Measurements from ENCODE around the gene UBE2S. TPM values are rescaled to one million over a fixed set of nuclear protein-coding genes. Genes with fewer than 3 reads are reported as not detected.
A peak's percentile ranks its signal among the peaks of the same experiment; 100 is the strongest.

The UBE2S gene
- total RNA-seq, 1 donor from 2014 or later = 38.2 TPM

- H3K4me3 ChIP-seq (ENCODE audit: low read depth, low read length) = no peak within 1 kb of the TSS
- FAIRE-seq (no peak), DNase-seq (ENCODE audit: low read depth) (no peak)
- no peaks in the 10 kb centered on the region for H3K36me3 ChIP-seq (ENCODE audit: control insufficient read depth, insufficient read depth, low read length)
- peaks cover 5% of the 10 kb centered on the region for H3K27me3 ChIP-seq (ENCODE audit: control insufficient read depth, insufficient read depth, low read length)
- no peak for TF ChIP-seq CTCF (IDR thresholded peaks at IDR 0.05; ENCODE audit: insufficient read depth, low read length, severe bottlenecking)
Measured at GRCh38 chr19:55376241-55376933, 31.2 kb downstream of the UBE2S start, which contains the start of gene TMEM190. TSS of gene TMEM190 (plus strand) at chr19:55376826. CDS start at chr19:55376854, 28 bp downstream.

GRCh38 chr19:55373993-55374757, 33.4 kb downstream of the UBE2S start:
- peaks cover 5% of the 10 kb centered on the region for H3K27me3 ChIP-seq (ENCODE audit: control insufficient read depth, insufficient read depth, low read length)
- FAIRE-seq = no peak

GRCh38 chr19:55373306-55373992, 34.1 kb downstream of the UBE2S start:
- DNase-seq (ENCODE audit: low read depth) (no peak), FAIRE-seq (no peak)
- Histone ChIP-seq H3K36me3 (ENCODE audit: control insufficient read depth, insufficient read depth, low read length) (no peaks in the 10 kb centered on the region), H3K27me3 (ENCODE audit: control insufficient read depth, insufficient read depth, low read length) (peaks cover 5% of the 10 kb centered on the region), H3K4me3 (ENCODE audit: low read depth, low read length) (no peak overlapping the region)
- TF ChIP-seq CTCF (IDR thresholded peaks at IDR 0.05; ENCODE audit: insufficient read depth, low read length, severe bottlenecking) = no peak

More at GRCh38 chr19:55373993-55374757, 33.4 kb downstream of the UBE2S start:
- no peak for DNase-seq (ENCODE audit: low read depth)
- H3K4me3 ChIP-seq (ENCODE audit: low read depth, low read length) = no peak overlapping the region
- H3K36me3 ChIP-seq (ENCODE audit: control insufficient read depth, insufficient read depth, low read length) = no peaks in the 10 kb centered on the region
- TF ChIP-seq CTCF (IDR thresholded peaks at IDR 0.05; ENCODE audit: insufficient read depth, low read length, severe bottlenecking) = no peak

- no peaks in the 10 kb centered on the region for H3K36me3 ChIP-seq (ENCODE audit: control insufficient read depth, insufficient read depth, low read length)
- H3K27me3 ChIP-seq (ENCODE audit: control insufficient read depth, insufficient read depth, low read length) = peaks cover 5% of the 10 kb centered on the region
- DNase-seq (ENCODE audit: low read depth) (no peak), FAIRE-seq (no peak)
- TF ChIP-seq CTCF (IDR thresholded peaks at IDR 0.05; ENCODE audit: insufficient read depth, low read length, severe bottlenecking) = no peak
- no peak overlapping the region for H3K4me3 ChIP-seq (ENCODE audit: low read depth, low read length)
Measured at GRCh38 chr19:55372316-55373081, 35.1 kb downstream of the UBE2S start.

GRCh38 chr19:55370305-55370988, 37.1 kb downstream of the UBE2S start, which contains the start of gene IL11:
TSS of gene IL11 (minus strand) at chr19:55370463. CDS start at chr19:55370310, 153 bp downstream.
- no peak for TF ChIP-seq CTCF (IDR thresholded peaks at IDR 0.05; ENCODE audit: insufficient read depth, low read length, severe bottlenecking)
- no peaks in the 10 kb centered on the region for H3K36me3 ChIP-seq (ENCODE audit: control insufficient read depth, insufficient read depth, low read length)
- peaks cover 3% of the 10 kb centered on the region for H3K27me3 ChIP-seq (ENCODE audit: control insufficient read depth, insufficient read depth, low read length)
- H3K4me3 ChIP-seq (ENCODE audit: low read depth, low read length) = peak within 1 kb of the TSS; percentile 45
- no peak for FAIRE-seq
- peak; percentile 46 for DNase-seq (ENCODE audit: low read depth)
